GM12872 (cell line): Measurements from ENCODE around the gene FDX1.

Experiments
- TF ChIP-seq, protein P1 (sequence below): IDR thresholded peaks from 3 replicates; pipeline ENCODE4 v1.5.1; 2011; ENCODE audit warnings: low read depth, mild to moderate bottlenecking, low read length, moderate library complexity; ENCODE audit not compliant: insufficient read depth

The FDX1 gene

DNA sequence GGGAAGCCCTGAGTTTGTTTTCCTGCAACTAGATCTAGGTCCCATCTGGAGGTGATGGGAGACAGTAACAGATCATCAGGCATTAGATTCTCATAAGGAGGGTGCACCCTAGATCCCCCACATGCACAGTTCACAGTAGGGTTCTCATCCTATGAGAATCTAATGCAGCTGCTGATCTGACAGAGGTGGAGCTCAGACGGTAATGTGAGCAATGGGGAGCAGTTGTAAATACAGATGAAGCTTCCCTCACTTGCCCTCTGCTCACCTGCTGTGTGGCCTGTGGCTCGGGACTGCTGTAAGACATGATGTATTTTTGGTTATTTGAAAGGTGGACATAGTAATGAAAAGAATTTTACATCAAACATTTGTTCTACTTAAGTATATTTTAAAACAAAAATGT is 20.5 kb downstream of the FDX1 start:
- TF ChIP-seq, protein P1, sequence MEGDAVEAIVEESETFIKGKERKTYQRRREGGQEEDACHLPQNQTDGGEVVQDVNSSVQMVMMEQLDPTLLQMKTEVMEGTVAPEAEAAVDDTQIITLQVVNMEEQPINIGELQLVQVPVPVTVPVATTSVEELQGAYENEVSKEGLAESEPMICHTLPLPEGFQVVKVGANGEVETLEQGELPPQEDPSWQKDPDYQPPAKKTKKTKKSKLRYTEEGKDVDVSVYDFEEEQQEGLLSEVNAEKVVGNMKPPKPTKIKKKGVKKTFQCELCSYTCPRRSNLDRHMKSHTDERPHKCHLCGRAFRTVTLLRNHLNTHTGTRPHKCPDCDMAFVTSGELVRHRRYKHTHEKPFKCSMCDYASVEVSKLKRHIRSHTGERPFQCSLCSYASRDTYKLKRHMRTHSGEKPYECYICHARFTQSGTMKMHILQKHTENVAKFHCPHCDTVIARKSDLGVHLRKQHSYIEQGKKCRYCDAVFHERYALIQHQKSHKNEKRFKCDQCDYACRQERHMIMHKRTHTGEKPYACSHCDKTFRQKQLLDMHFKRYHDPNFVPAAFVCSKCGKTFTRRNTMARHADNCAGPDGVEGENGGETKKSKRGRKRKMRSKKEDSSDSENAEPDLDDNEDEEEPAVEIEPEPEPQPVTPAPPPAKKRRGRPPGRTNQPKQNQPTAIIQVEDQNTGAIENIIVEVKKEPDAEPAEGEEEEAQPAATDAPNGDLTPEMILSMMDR, result no peak

DNA sequence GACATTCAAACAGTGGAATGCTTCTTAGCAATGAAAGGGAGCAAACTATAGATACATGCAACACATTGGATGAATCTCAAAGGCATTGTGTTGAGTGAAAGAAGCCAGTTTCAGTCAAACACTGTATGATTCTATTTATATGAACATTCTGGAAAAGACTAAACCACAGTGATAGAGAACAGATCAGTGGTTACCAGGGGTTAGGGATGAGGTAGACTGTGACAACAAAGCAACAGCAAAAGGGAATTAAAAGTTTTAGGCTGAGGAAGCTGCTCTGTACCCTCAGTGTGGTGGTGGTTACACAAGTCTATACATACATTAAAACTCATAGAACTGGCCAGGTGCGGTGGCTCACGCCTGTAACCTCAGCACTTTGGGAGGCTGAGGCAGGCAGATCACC is 23.0 kb downstream of the FDX1 start:
- TF ChIP-seq, protein P1, result no peak

DNA sequence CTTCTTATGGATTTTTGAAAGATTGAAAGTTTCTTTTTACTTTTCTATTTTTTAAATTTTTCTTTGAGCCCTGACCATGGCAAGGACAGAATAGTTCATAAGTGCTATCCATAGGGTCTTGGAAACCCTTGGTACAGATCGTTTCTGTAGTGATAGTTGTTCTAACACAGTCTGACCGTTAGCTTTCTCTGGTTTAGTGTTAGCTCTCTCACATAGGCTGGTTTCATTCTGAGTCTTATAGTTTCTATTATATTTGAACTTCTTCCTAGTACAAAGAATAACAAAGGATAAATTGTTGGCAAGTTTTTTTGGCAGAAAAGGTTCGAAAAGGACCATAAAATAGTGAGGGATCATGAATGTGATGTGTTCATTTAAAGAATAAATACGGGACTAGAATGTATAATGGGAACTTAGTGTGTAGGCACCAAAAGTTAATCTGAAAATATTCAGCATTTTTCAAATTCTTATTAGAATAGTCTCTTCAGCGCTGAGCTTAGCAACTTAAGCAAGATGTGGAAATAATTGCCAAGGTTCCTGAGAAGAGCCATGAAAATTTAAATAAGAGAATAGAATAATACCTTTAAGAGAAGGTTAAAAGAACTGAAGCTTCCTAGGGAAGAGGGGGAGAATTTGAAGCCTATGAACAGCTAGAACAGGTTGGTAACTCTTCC is 24.1 kb downstream of the FDX1 start:
- TF ChIP-seq, protein P1, result no peak

DNA sequence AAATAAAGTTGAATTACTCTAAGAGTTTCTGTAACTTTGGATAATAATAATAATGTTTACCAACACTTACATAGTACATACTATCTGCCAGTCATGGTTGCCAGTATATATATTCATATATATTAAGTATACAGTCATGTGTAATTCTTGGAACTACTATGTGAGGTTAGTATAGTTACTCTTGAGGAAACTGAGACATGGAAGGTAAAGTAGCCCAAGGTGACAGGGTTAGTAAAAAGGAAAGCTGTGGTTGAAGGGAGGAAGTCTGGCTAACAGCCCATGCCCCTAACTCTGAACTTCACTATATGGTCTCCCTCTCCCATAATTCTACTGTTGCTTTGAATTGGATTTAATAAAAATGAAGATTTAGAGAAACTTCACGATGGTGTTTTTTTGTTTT is 24.9 kb downstream of the FDX1 start:
- TF ChIP-seq, protein P1, result no peak

DNA sequence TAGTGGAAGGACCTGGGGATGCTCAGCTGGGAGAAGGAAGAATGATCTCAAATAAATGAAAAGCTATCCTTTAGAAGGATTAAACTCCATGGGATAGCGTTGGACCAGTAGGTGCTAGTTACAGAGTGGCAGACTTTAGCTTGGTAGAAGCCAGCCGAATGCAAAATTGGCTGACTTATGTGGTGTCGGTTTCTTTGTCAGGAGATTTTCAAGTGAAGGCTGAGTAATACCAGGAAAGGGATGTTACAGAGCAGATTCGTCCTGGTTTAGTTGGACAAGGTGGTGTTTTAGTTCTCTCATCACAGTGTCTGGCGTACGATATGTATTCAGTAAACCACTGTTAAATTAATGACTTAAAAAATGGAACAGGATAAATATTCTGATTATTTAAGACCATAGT is 26.0 kb downstream of the FDX1 start:
- TF ChIP-seq, protein P1, result no peak

DNA sequence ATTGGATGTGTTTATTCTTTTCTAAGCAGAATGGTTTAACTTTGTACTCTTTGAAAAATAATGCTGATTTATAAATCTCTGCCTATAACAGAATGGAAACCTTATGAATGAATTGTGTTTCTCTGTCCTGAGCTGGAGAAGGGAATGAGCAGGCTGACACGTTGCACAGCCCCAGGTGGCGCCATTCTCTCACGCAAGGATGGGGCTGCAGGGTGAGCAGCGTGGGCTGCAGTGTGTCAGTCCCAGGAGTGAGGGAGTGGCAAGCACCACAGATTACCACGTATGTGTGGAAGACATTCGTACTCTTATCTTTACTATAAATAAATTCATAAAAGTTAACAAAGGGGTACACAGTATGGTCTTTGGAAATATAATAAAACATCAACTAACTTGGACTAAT is 33.4 kb downstream of the FDX1 start:
- TF ChIP-seq, protein P1, result peak; percentile 53

DNA sequence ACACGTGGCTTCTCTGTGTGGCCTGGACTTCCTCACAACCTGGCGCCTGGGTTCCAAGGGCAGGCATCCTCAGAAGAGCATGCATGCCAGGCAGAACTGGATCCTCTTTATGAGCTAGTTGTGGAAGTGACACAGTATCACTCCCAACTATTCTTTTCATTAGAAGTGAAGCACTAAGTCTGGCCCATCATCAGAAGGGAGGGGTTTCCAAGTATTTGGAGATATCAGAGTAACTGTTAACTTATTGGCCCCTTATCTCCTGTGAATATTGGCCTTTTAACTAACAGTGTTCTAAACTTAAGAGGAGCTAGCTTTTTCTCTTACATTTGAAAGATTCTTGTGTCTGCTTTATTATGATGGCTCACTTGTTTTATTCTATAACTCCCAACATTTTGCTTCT is 35.5 kb downstream of the FDX1 start:
- TF ChIP-seq, protein P1, result no peak
